K562 (cell line): ENCODE data around the gene GRSF1. TPM values are rescaled to one million over a fixed set of nuclear protein-coding genes. Genes with fewer than 3 reads are reported as not detected.

Experiments used
- CEBPB ChIP-seq: fragments of 450-650 bp; IDR thresholded peaks from 2 replicates; pipeline ENCODE4 v1.6.1; 2016; ENCODE audit warnings: missing genetic modification characterization, missing compliant biosample characterization
- E4F1 ChIP-seq: fragments of 250-450 bp; sonication (Bioruptor Pico); IDR thresholded peaks from 2 replicates; pipeline ENCODE4 v1.5.0; 2021; ENCODE audit warnings: mild to moderate bottlenecking, borderline replicate concordance
- polyA plus RNA-seq, 8 experiments: library from polyadenylated mRNA; depleted of rRNA in 4 of 8; stranded (reverse) in 5 of 8; unstranded in 3 of 8; fragments of >200 nt; fragmentation: Nextera tagmentation in 2 of 8; fragmentation: Illumina TruSeq in 1 of 8; extraction: Ambion mirVana in 2 of 8; extraction: Trizol in 1 of 8; gene quantifications; 2 replicates each; pipeline versions ENCODE4 v1.2.1 to v1.2.3, GENCODE V29; 2011 to 2014; ENCODE audit warnings: inconsistent platforms in 1 of 8, missing spikeins in 1 of 8
- small RNA-seq: library from RNA; depleted of rRNA; stranded (forward); fragments of <200 nt; gene quantifications from one replicate; pipeline ENCODE3, GENCODE V24; 2014
- total RNA-seq, 7 experiments: library from RNA; depleted of rRNA in 6 of 7; stranded (reverse); fragments of >200 nt in 6 of 7; fragmentation: Illumina TruSeq in 2 of 7; extraction: Trizol in 2 of 7; gene quantifications; 2 replicates each; pipeline versions ENCODE4 v1.2.1 to v1.2.3, GENCODE V29; 2011 to 2021; ENCODE audit warnings: low replicate concordance in 1 of 7

GRSF1 gene
- total and polyA plus RNA-seq, 9 of the 15 experiments (the other 6 are each of a cell fraction or from before 2014, with no cell fraction given) = 33.0 to 105 (median 76.0) TPM

- no peak for TF ChIP-seq E4F1 (CRISPR knock-in tag)
- no peak for TF ChIP-seq CEBPB (tag)
- TF ChIP-seq, all 486 proteins: peak for 0
These were observed 71.3 kb downstream of the GRSF1 start (continued) for GRCh38 chr4:70768301-70768948.

Small RNAs within 50 kb of the gene (small RNA-seq; reads per million reads assigned to genes)
- gene RF00026 = not detected
- gene RNU6-891P = not detected

Other genes starting within 250 kb of the GRSF1 start
- gene AMBN, start 247.6 kb downstream of the GRSF1 start, total RNA-seq (2014; rRNA removed) = 0.09 and 0.16 TPM in 2 replicates
- not detected in 2 replicates for gene AMBN, start 247.6 kb downstream of the GRSF1 start, total RNA-seq (2014; rRNA removed; fragmentation: Illumina TruSeq; extraction: Trizol)
- not detected in 2 replicates for gene AMBN, start 247.6 kb downstream of the GRSF1 start, total RNA-seq (2015; rRNA removed; fragmentation: Illumina TruSeq; extraction: Trizol)
- not detected in 2 replicates for gene AMBN, start 247.6 kb downstream of the GRSF1 start, total RNA-seq (2021)
- gene AMBN, start 247.6 kb downstream of the GRSF1 start, polyA plus RNA-seq (2011; rRNA removed) = not detected in 2 replicates
- not detected in 2 replicates for gene AMBN, start 247.6 kb downstream of the GRSF1 start, polyA plus RNA-seq (2014; fragmentation: Illumina TruSeq; extraction: Trizol)
- gene AMBN, start 247.6 kb downstream of the GRSF1 start, polyA plus RNA-seq (2014; fragmentation: Nextera tagmentation; extraction: Ambion mirVana) = under 1 TPM in 1 of 2 experiments, not detected in 1; 0.03 TPM
- gene AMBN, start 247.6 kb downstream of the GRSF1 start, polyA plus RNA-seq (2014; rRNA removed) = 0.07 TPM in 1 of 2 replicates, not detected in the other
- gene ENAM, start 211.1 kb downstream of the GRSF1 start, total RNA-seq (2014; rRNA removed) = 0.09 TPM in 1 of 2 replicates, not detected in the other
- 0.13 TPM in 1 of 2 replicates, not detected in the other for gene ENAM, start 211.1 kb downstream of the GRSF1 start, total RNA-seq (2014; rRNA removed; fragmentation: Illumina TruSeq; extraction: Trizol)
- gene ENAM, start 211.1 kb downstream of the GRSF1 start, total RNA-seq (2015; rRNA removed; fragmentation: Illumina TruSeq; extraction: Trizol) = 0.04 and 0.08 TPM in 2 replicates
- gene ENAM, start 211.1 kb downstream of the GRSF1 start, total RNA-seq (2021) = 0.04 TPM in 1 of 2 replicates, not detected in the other
- gene ENAM, start 211.1 kb downstream of the GRSF1 start, polyA plus RNA-seq (2011; rRNA removed) = not detected in 2 replicates
- not detected in 2 replicates for gene ENAM, start 211.1 kb downstream of the GRSF1 start, polyA plus RNA-seq (2014; fragmentation: Illumina TruSeq; extraction: Trizol)
- gene ENAM, start 211.1 kb downstream of the GRSF1 start, polyA plus RNA-seq (2014; fragmentation: Nextera tagmentation; extraction: Ambion mirVana) = not detected
- gene ENAM, start 211.1 kb downstream of the GRSF1 start, polyA plus RNA-seq (2014; rRNA removed) = not detected in 2 replicates
- not detected in 2 replicates for gene JCHAIN, start 173.4 kb downstream of the GRSF1 start, total RNA-seq (2014; rRNA removed)
- not detected in 2 replicates for gene JCHAIN, start 173.4 kb downstream of the GRSF1 start, total RNA-seq (2014; rRNA removed; fragmentation: Illumina TruSeq; extraction: Trizol)
- gene JCHAIN, start 173.4 kb downstream of the GRSF1 start, total RNA-seq (2015; rRNA removed; fragmentation: Illumina TruSeq; extraction: Trizol) = not detected in 2 replicates
- 0.27 and 0.33 TPM in 2 replicates for gene JCHAIN, start 173.4 kb downstream of the GRSF1 start, total RNA-seq (2021)
- 0.08 TPM in 1 of 2 replicates, not detected in the other for gene JCHAIN, start 173.4 kb downstream of the GRSF1 start, polyA plus RNA-seq (2011; rRNA removed)
- 0.32 TPM in 1 of 2 replicates, not detected in the other for gene JCHAIN, start 173.4 kb downstream of the GRSF1 start, polyA plus RNA-seq (2014; fragmentation: Illumina TruSeq; extraction: Trizol)
- gene JCHAIN, start 173.4 kb downstream of the GRSF1 start, polyA plus RNA-seq (2014; fragmentation: Nextera tagmentation; extraction: Ambion mirVana) = under 1 TPM; 0.04 to 0.20 TPM
- 0.68 TPM in 1 of 2 replicates, not detected in the other for gene JCHAIN, start 173.4 kb downstream of the GRSF1 start, polyA plus RNA-seq (2014; rRNA removed)
- gene UTP3, start 151.4 kb downstream of the GRSF1 start, total RNA-seq (2014; rRNA removed) = 32.2 and 34.0 TPM in 2 replicates
- 34.5 and 35.0 TPM in 2 replicates for gene UTP3, start 151.4 kb downstream of the GRSF1 start, total RNA-seq (2014; rRNA removed; fragmentation: Illumina TruSeq; extraction: Trizol)
- gene UTP3, start 151.4 kb downstream of the GRSF1 start, total RNA-seq (2015; rRNA removed; fragmentation: Illumina TruSeq; extraction: Trizol) = 30.6 and 32.4 TPM in 2 replicates
- 33.4 and 38.8 TPM in 2 replicates for gene UTP3, start 151.4 kb downstream of the GRSF1 start, total RNA-seq (2021)
- gene UTP3, start 151.4 kb downstream of the GRSF1 start, polyA plus RNA-seq (2011; rRNA removed) = 17.2 and 30.9 TPM in 2 replicates
- gene UTP3, start 151.4 kb downstream of the GRSF1 start, polyA plus RNA-seq (2014; fragmentation: Illumina TruSeq; extraction: Trizol) = 59.1 and 69.3 TPM in 2 replicates
- 10 to 100 TPM; 11.9 to 12.4 TPM for gene UTP3, start 151.4 kb downstream of the GRSF1 start, polyA plus RNA-seq (2014; fragmentation: Nextera tagmentation; extraction: Ambion mirVana)
- gene UTP3, start 151.4 kb downstream of the GRSF1 start, polyA plus RNA-seq (2014; rRNA removed) = 54.6 and 64.8 TPM in 2 replicates
- gene RUFY3, start 117.9 kb downstream of the GRSF1 start, total RNA-seq (2014; rRNA removed) = 20.0 and 22.2 TPM in 2 replicates
- gene RUFY3, start 117.9 kb downstream of the GRSF1 start, total RNA-seq (2014; rRNA removed; fragmentation: Illumina TruSeq; extraction: Trizol) = 28.1 and 30.8 TPM in 2 replicates
- 25.0 and 25.3 TPM in 2 replicates for gene RUFY3, start 117.9 kb downstream of the GRSF1 start, total RNA-seq (2015; rRNA removed; fragmentation: Illumina TruSeq; extraction: Trizol)
- gene RUFY3, start 117.9 kb downstream of the GRSF1 start, total RNA-seq (2021) = 24.0 and 31.1 TPM in 2 replicates
- 18.2 and 21.5 TPM in 2 replicates for gene RUFY3, start 117.9 kb downstream of the GRSF1 start, polyA plus RNA-seq (2011; rRNA removed)
- gene RUFY3, start 117.9 kb downstream of the GRSF1 start, polyA plus RNA-seq (2014; fragmentation: Illumina TruSeq; extraction: Trizol) = 16.0 and 18.6 TPM in 2 replicates
- gene RUFY3, start 117.9 kb downstream of the GRSF1 start, polyA plus RNA-seq (2014; fragmentation: Nextera tagmentation; extraction: Ambion mirVana) = 1 to 10 TPM; 4.2 to 4.5 TPM
- gene RUFY3, start 117.9 kb downstream of the GRSF1 start, polyA plus RNA-seq (2014; rRNA removed) = 15.1 and 15.4 TPM in 2 replicates
- gene MOB1B, start 62.5 kb upstream of the GRSF1 start, total RNA-seq (2014; rRNA removed) = 10.7 and 11.3 TPM in 2 replicates
- gene MOB1B, start 62.5 kb upstream of the GRSF1 start, total RNA-seq (2014; rRNA removed; fragmentation: Illumina TruSeq; extraction: Trizol) = 28.5 and 33.3 TPM in 2 replicates
- 15.1 and 16.8 TPM in 2 replicates for gene MOB1B, start 62.5 kb upstream of the GRSF1 start, total RNA-seq (2015; rRNA removed; fragmentation: Illumina TruSeq; extraction: Trizol)
- gene MOB1B, start 62.5 kb upstream of the GRSF1 start, total RNA-seq (2021) = 37.8 and 40.1 TPM in 2 replicates
- 28.9 and 34.8 TPM in 2 replicates for gene MOB1B, start 62.5 kb upstream of the GRSF1 start, polyA plus RNA-seq (2011; rRNA removed)
- gene MOB1B, start 62.5 kb upstream of the GRSF1 start, polyA plus RNA-seq (2014; fragmentation: Illumina TruSeq; extraction: Trizol) = 25.2 and 27.2 TPM in 2 replicates
- gene MOB1B, start 62.5 kb upstream of the GRSF1 start, polyA plus RNA-seq (2014; fragmentation: Nextera tagmentation; extraction: Ambion mirVana) = 1 to 10 TPM; 8.4 to 9.3 TPM
- 19.0 and 20.4 TPM in 2 replicates for gene MOB1B, start 62.5 kb upstream of the GRSF1 start, polyA plus RNA-seq (2014; rRNA removed)
- gene DCK, start 153.8 kb upstream of the GRSF1 start, total RNA-seq (2014; rRNA removed) = 11.3 and 14.2 TPM in 2 replicates
- 21.8 and 24.9 TPM in 2 replicates for gene DCK, start 153.8 kb upstream of the GRSF1 start, total RNA-seq (2014; rRNA removed; fragmentation: Illumina TruSeq; extraction: Trizol)
- 19.3 and 20.9 TPM in 2 replicates for gene DCK, start 153.8 kb upstream of the GRSF1 start, total RNA-seq (2015; rRNA removed; fragmentation: Illumina TruSeq; extraction: Trizol)
- gene DCK, start 153.8 kb upstream of the GRSF1 start, total RNA-seq (2021) = 18.1 and 18.5 TPM in 2 replicates
- gene DCK, start 153.8 kb upstream of the GRSF1 start, polyA plus RNA-seq (2011; rRNA removed) = 12.0 and 14.4 TPM in 2 replicates
- gene DCK, start 153.8 kb upstream of the GRSF1 start, polyA plus RNA-seq (2014; fragmentation: Illumina TruSeq; extraction: Trizol) = 21.1 and 25.8 TPM in 2 replicates
- gene DCK, start 153.8 kb upstream of the GRSF1 start, polyA plus RNA-seq (2014; fragmentation: Nextera tagmentation; extraction: Ambion mirVana) = 10 to 100 TPM; 19.6 to 21.2 TPM
- 15.8 and 16.7 TPM in 2 replicates for gene DCK, start 153.8 kb upstream of the GRSF1 start, polyA plus RNA-seq (2014; rRNA removed)